CD4-positive, alpha-beta memory T cell (primary cell): Measurements from ENCODE around the gene KCTD6. TPM values are rescaled to one million over a fixed set of nuclear protein-coding genes. Genes with fewer than 3 reads are reported as not detected.
A peak's percentile ranks its signal among the peaks of the same experiment; 100 is the strongest.

ENCODE experiments used
- CTCF ChIA-PET: fragments of 350-600 bp; sonication (Branson Sonifier 250); formaldehyde crosslinking; loops from one replicate; lab custom pipeline; 2021; ENCODE audit warnings: inconsistent platforms; ENCODE audit not compliant: partially characterized antibody; lab: Charles Lee
- POLR2A ChIA-PET: fragments of 350-600 bp; sonication (Branson Sonifier 250); formaldehyde crosslinking; loops from one replicate; lab custom pipeline; 2021; ENCODE audit not compliant: partially characterized antibody; lab: Charles Lee
- DNase-seq, 5 donors: peaks; one replicate each; pipeline versions ENCODE4 v3.0.0 to v3.0.0-alpha.2; 2020 to 2022; ENCODE audit warnings: mixed read lengths in 1 of 5
- H3K27ac ChIP-seq: one replicate; pipeline ENCODE4 v1.7.0; 2013; ENCODE audit warnings: low read depth, low read length
- H3K27me3 ChIP-seq: 2 replicates; pipeline ENCODE4 v1.7.0; 2013; ENCODE audit warnings: mild to moderate bottlenecking, low read length, moderate library complexity; ENCODE audit not compliant: insufficient read depth
- H3K36me3 ChIP-seq: 2 replicates; pipeline ENCODE4 v1.7.0; 2013; ENCODE audit warnings: mild to moderate bottlenecking, low read length, moderate library complexity; ENCODE audit not compliant: insufficient read depth
- H3K4me1 ChIP-seq: 2 replicates; pipeline ENCODE4 v1.7.0; 2013; ENCODE audit warnings: mild to moderate bottlenecking, low read length, moderate library complexity; ENCODE audit not compliant: insufficient read depth
- H3K4me3 ChIP-seq, 2 donors: one replicate each; pipeline ENCODE4 v1.7.0; 2013; ENCODE audit warnings: low read length in 2 of 2, mild to moderate bottlenecking in 1 of 2
- H3K9me3 ChIP-seq, 2 donors: one replicate each; pipeline ENCODE4 v1.7.0; 2013; ENCODE audit warnings: low read length in 2 of 2, control low read depth in 1 of 2; ENCODE audit not compliant: control insufficient read depth in 1 of 2
- H3K27ac Mint-ChIP-seq, 7 donors: one replicate each; pipeline ENCODE4 v1.8.0; 2020 to 2021; ENCODE audit warnings: mixed read lengths in 7 of 7, mild to moderate bottlenecking in 6 of 7, inconsistent platforms in 3 of 7, moderate library complexity in 3 of 7
- H3K27me3 Mint-ChIP-seq, 2 donors: one replicate each; pipeline ENCODE4 v1.8.0; 2020 to 2021; ENCODE audit warnings: mixed read lengths in 2 of 2
- H3K36me3 Mint-ChIP-seq, 2 donors: one replicate each; pipeline ENCODE4 v1.8.0; 2020 to 2021; ENCODE audit warnings: mixed read lengths in 2 of 2, inconsistent platforms in 1 of 2, mild to moderate bottlenecking in 1 of 2
- H3K4me1 Mint-ChIP-seq, 4 donors: one replicate each; pipeline ENCODE4 v1.8.0; 2020 to 2021; ENCODE audit warnings: mixed read lengths in 4 of 4, mild to moderate bottlenecking in 1 of 4
- H3K4me3 Mint-ChIP-seq, 8 donors: one replicate each; pipeline ENCODE4 v1.8.0; 2020 to 2021; ENCODE audit warnings: mixed read lengths in 8 of 8, mild to moderate bottlenecking in 7 of 8, moderate library complexity in 6 of 8, inconsistent platforms in 3 of 8
- H3K9me3 Mint-ChIP-seq, 8 donors: one replicate each; pipeline ENCODE4 v1.8.0; 2020 to 2021; ENCODE audit warnings: mixed read lengths in 8 of 8, mild to moderate bottlenecking in 5 of 8, inconsistent platforms in 3 of 8, moderate library complexity in 1 of 8
- intact Hi-C: fragments of 100-400 bp; cut with micrococcal nuclease; formaldehyde crosslinking; loops from one replicate; pipeline ENCODE4 v1.15.1; 2023
- polyA plus RNA-seq, 2 donors: library from polyadenylated mRNA; unstranded; fragments of 300-500 nt; fragmentation: Illumina TruSeq; gene quantifications; one replicate each; pipeline ENCODE4 v1.2.3, GENCODE V29; 2021
- total RNA-seq, 2 experiments: library from RNA; stranded (reverse); gene quantifications; one replicate each; pipeline ENCODE4 v1.2.3, GENCODE V29; 2021

The KCTD6 gene
- total and polyA plus RNA-seq, 4 experiments from 2014 or later = 6.8 to 15.3 (median 10.3) TPM

DNA sequence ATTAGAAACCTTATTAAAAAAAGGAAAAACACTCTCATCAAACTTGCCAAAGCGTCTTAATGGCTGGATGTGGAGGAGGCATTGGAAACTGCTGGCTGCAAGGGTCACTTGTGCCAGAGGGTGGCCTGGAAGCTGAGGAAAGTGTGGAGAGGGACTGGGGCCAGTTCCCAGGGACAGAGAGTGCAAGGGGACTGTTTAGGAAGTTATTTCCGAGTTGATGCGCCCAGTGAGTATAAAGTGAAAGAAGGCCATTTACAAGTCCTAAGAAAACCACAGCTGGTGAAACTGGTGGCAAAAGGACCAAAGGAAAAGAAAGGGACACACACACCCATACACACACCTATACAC, 7.2 kb upstream of the KCTD6 start:
- Mint-ChIP-seq H3K36me3 (no peaks in the 10 kb centered on the region), H3K4me1 (peaks cover 1 to 17% (median 9%) of the 10 kb centered on the region in 4 donors), H3K27ac (no peak overlapping the region), H3K4me3 (no peak overlapping the region), H3K27me3 (peaks cover 0 to 6% of the 10 kb centered on the region in 2 donors), H3K9me3 (no peaks in the 10 kb centered on the region)
- Histone ChIP-seq H3K4me3 (no peak overlapping the region), H3K4me1 (peaks cover under 1% of the 10 kb centered on the region), H3K27me3 (no peaks in the 10 kb centered on the region), H3K36me3 (no peaks in the 10 kb centered on the region), H3K9me3 (no peaks in the 10 kb centered on the region), H3K27ac (no peak overlapping the region)
- intact Hi-C loops = no loop called here
- DNase-seq = no peak
- ChIA-PET POLR2A (interaction anchor here (1.7 kb wide), 1 partner anchor 13 kb away, joined by 5 read pairs; no protein-coding TSS in a partner anchor), CTCF (interaction anchor here (2.7 kb wide), 1 partner anchor 178 kb away, joined by 11 read pairs; the partner anchor contains the start of genes HTD2 and RPP14)

DNA sequence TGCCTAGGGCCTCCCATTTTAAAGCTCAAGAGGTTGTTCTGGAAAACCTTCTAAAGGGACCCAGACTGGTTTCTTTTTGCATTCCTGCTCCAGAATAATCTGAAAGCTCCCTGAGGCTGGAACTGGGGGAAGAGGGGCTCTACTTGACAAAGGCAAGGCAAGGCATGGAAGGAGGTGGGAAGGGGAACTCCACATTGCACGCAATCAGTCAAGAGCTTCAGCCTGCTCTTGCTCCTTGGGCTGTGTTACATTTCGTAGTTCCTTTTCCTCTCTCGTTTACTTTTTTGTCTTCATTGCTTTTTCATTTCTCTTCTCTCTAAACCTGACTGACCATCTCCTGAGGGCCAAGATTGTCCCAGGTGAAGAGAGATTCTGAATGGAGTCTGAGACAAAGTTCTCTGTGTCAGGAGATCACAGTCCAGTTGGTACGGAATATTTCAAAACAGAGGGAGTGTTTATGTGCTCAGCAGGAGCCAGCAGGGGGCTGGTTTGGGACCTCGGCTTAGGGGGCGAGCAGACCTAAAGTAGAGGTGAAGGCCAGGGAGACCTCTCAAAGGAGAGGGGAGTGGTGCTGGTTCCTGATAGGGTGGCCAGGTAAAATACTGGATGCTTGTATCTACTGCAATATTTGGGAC, 6.0 kb upstream of the KCTD6 start:
- ChIA-PET CTCF (interaction anchor here (1.2 to 2.7 kb wide), 3 partner anchors 18 to 179 kb away, joined by 3 to 11 read pairs (median 4); partner anchors contain the start of genes HTD2 and RPP14), POLR2A (interaction anchor here (0.6 kb wide), 1 partner anchor 53 kb away, joined by 3 read pairs; no protein-coding TSS in a partner anchor)
- intact Hi-C loops = no loop called here
- Histone ChIP-seq H3K4me3 (no peak overlapping the region), H3K27ac (no peak overlapping the region), H3K36me3 (no peaks in the 10 kb centered on the region), H3K27me3 (no peaks in the 10 kb centered on the region), H3K4me1 (peaks cover 13% of the 10 kb centered on the region), H3K9me3 (no peaks in the 10 kb centered on the region)
- peaks cover 8 to 28% (median 17%) of the 10 kb centered on the region in 4 donors for H3K4me1 Mint-ChIP-seq
- peaks cover 0 to 6% of the 10 kb centered on the region in 2 donors for H3K27me3 Mint-ChIP-seq
- H3K27ac Mint-ChIP-seq = no peak overlapping the region
- no peaks in the 10 kb centered on the region for H3K36me3 Mint-ChIP-seq
- H3K9me3 Mint-ChIP-seq = no peaks in the 10 kb centered on the region
- DNase-seq = no peak
- no peak overlapping the region for H3K4me3 Mint-ChIP-seq

DNA sequence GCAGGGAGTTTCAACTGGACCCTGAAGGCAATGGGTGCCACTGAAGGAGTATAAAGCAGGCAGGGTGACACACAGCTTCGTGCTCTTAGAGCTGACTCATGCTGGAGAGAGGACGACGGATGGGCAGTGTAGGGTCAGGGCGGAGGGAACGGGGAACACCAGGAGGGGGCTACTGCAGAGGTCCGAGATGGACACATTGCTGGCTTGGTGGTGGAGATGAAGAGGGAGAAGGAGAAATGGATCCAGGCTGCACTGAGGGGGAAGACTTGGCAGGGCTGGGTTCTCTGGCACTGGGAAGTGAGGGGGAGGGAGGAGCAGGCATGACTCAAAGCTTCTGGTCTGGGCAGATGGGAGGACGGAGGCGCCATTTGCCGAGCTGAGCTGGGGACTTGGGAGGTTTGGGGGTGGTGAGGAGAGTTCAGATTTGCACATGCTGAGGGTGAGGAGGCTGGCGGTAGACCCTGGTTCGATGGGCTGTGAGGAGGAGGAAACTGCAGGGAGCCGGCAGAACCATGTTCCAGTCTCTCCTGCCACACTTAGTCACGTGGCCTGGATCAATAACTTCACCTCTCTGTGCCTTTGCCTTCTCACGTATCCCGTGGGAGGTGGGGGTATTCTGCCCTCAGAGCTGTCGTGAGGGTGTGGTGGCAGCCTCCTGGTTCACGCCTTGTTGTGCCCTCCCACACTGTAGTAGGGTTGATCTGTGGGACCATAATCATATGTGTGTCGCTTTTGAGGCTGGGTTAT, 4.6 kb upstream of the KCTD6 start:
- no peak overlapping the region for H3K4me3 Mint-ChIP-seq
- no peak for DNase-seq
- Histone ChIP-seq H3K9me3 (no peaks in the 10 kb centered on the region), H3K27me3 (no peaks in the 10 kb centered on the region), H3K27ac (no peak overlapping the region), H3K36me3 (no peaks in the 10 kb centered on the region), H3K4me3 (no peak overlapping the region), H3K4me1 (peaks cover 19% of the 10 kb centered on the region)
- no peaks in the 10 kb centered on the region for H3K9me3 Mint-ChIP-seq
- H3K36me3 Mint-ChIP-seq = no peaks in the 10 kb centered on the region
- CTCF ChIA-PET = interaction anchor here (1.0 to 2.7 kb wide), 7 partner anchors 13 to 182 kb away, joined by 3 to 11 read pairs (median 4); partner anchors contain the start of genes HTD2 and RPP14
- H3K27ac Mint-ChIP-seq = peak overlapping the region in 2 of 7 donors; percentile 18 to 64
- intact Hi-C loops = no loop called here
- POLR2A ChIA-PET = interaction anchor here (0.9 kb wide), 1 partner anchor 181 kb away, joined by 4 read pairs; the partner anchor contains the start of genes HTD2 and RPP14
- peaks cover 0 to 3% of the 10 kb centered on the region in 2 donors for H3K27me3 Mint-ChIP-seq
- peaks cover 11 to 36% (median 22%) of the 10 kb centered on the region in 4 donors for H3K4me1 Mint-ChIP-seq

DNA sequence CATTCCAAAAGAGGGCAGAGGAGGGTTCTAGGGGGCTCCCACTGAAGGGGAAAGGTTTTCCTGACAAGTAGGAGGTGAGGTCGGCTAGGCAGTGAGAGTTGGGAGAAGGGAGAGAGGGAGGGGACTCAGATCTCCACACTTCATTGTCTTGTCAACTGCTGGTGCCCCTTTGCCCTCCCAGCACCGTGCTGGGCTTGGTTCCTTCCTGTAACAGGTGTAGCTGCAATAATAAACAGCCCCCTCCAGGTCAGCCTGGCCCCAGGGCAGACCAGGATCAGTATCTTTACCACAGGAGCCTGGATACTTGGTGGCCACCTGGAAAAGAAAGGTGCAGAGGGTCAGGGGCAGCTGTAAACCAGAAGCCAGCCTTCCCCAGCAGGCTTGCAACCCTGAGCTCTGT, 2.9 kb upstream of the KCTD6 start:
- Mint-ChIP-seq H3K36me3 (peaks cover 0 to 4% of the 10 kb centered on the region in 2 donors), H3K4me1 (peaks cover 22 to 53% (median 37%) of the 10 kb centered on the region in 4 donors), H3K9me3 (no peaks in the 10 kb centered on the region), H3K27ac (peak overlapping the region in 1 of 7 donors; percentile 72), H3K27me3 (no peaks in the 10 kb centered on the region), H3K4me3 (no peak overlapping the region)
- Histone ChIP-seq H3K4me3 (no peak overlapping the region), H3K4me1 (peaks cover 35% of the 10 kb centered on the region), H3K27ac (no peak overlapping the region), H3K27me3 (no peaks in the 10 kb centered on the region), H3K9me3 (no peaks in the 10 kb centered on the region), H3K36me3 (no peaks in the 10 kb centered on the region)
- DNase-seq = no peak
- CTCF ChIA-PET = interaction anchor here (1.0 to 1.9 kb wide), 3 partner anchors 15 to 163 kb away, joined by 4 to 6 read pairs (median 4); no protein-coding TSS in a partner anchor
- intact Hi-C loops = no loop called here
- POLR2A ChIA-PET = no interaction called here

DNA sequence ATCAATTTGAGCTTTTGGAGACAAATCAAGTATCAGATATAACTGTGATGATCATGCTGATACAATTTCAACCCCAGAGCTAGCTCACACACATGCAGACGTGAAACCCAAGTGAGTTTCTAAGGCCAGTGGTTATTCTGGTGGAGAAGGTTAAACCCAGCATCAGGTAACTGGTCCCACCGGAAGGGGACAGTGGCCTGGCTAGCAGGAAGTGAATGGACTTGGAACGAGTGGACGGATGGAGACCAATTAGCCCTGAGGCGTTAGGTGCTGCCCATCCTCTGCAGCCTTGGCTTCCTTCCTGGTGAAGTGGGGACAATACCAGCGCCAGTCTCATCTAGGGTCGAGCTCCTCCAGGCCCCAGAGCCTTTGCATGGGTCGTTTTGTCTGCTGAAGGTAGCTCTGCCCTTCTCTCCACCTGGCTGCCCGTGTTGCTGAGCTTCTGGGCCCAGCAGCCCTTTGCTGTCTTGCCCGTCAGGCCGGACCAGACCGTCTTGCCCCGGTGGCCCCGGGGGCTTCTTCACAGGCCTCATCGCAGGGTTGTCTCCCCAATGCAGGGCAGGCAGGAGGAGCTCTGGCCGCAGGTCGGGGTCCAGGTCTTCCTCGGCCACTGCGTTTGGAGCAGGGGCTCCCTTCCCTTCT, 915 bp upstream of the KCTD6 start:
- Histone ChIP-seq H3K36me3 (no peaks in the 10 kb centered on the region), H3K4me3 (no peak overlapping the region), H3K27ac (peak overlapping the region; percentile 13), H3K27me3 (no peaks in the 10 kb centered on the region), H3K9me3 (no peaks in the 10 kb centered on the region), H3K4me1 (peaks cover 52% of the 10 kb centered on the region)
- Mint-ChIP-seq H3K27me3 (no peaks in the 10 kb centered on the region), H3K4me1 (peaks cover 33 to 73% (median 52%) of the 10 kb centered on the region in 4 donors), H3K9me3 (no peaks in the 10 kb centered on the region), H3K27ac (peak overlapping the region; percentile 45 to 95 (median 87)), H3K36me3 (peaks cover 0 to 4% of the 10 kb centered on the region in 2 donors), H3K4me3 (peak overlapping the region; percentile 71 to 88 (median 81))
- CTCF ChIA-PET = interaction anchor here (0.8 to 7.6 kb wide), 25 partner anchors 9 to 184 kb away, joined by 3 to 89 read pairs (median 5); partner anchors contain the start of genes ACOX2, HTD2, PDHB and PXK
- peak in 1 of 5 donors; percentile 44 for DNase-seq
- POLR2A ChIA-PET = interaction anchor here (1.0 to 3.5 kb wide), 5 partner anchors 9 to 184 kb away, joined by 3 to 40 read pairs (median 18); partner anchors contain the start of genes HTD2, PDHB and RPP14
- intact Hi-C loops = loop anchor here (1.0 to 2.0 kb wide), 5 partner anchors 18 to 254 kb away; partner anchors contain the start of genes ABHD6 and PDHB

DNA sequence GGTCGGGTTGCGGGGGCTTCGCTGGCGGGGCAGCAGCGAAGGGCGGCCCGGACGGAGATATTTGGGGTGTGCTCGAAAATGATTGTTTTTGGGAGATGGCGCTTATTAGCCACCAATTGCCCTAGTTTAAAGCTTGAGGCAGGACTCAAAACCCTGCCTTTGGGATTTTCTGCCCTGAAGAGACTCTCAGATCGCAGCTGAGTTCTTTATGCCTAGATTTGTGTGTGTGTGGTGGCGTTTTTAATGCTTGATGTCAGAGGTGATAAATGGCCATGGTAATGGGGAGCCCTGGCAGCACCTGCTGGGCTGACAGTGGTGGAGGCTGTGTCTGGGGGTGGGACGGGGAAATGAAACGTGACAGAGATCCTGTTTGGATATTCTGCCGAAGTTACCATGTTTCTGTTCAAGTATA, 604 bp downstream of the KCTD6 start:
- peak overlapping the region; percentile 31 to 84 for H3K4me3 ChIP-seq

More for the DNA sequence above, 604 bp downstream of the KCTD6 start:
- Histone ChIP-seq H3K9me3 (no peaks in the 10 kb centered on the region), H3K36me3 (no peaks in the 10 kb centered on the region), H3K27me3 (no peaks in the 10 kb centered on the region), H3K27ac (peak overlapping the region; percentile 54), H3K4me1 (peaks cover 58% of the 10 kb centered on the region)
- Mint-ChIP-seq H3K4me1 (peaks cover 46 to 81% (median 66%) of the 10 kb centered on the region in 4 donors), H3K36me3 (peaks cover 0 to 4% of the 10 kb centered on the region in 2 donors), H3K9me3 (no peaks in the 10 kb centered on the region), H3K27me3 (no peaks in the 10 kb centered on the region), H3K4me3 (peak overlapping the region; percentile 92 to 97 (median 96)), H3K27ac (peak overlapping the region; percentile 87 to 98 (median 94))
- ChIA-PET CTCF (interaction anchor here (0.6 to 7.6 kb wide), 27 partner anchors 9 to 941 kb away, joined by 3 to 89 read pairs (median 6); partner anchors contain the start of genes ACOX2, HTD2, PDHB and PXK), POLR2A (interaction anchor here (0.7 to 3.5 kb wide), 7 partner anchors 15 to 186 kb away, joined by 3 to 40 read pairs (median 18); partner anchors contain the start of genes HTD2, PDHB, PXK and RPP14)
- DNase-seq = peak in 4 of 5 donors; percentile 27 to 44 (median 31)
- intact Hi-C loops = loop anchor here (1.0 kb wide), 2 partner anchors 160 to 186 kb away; partner anchors contain the start of genes HTD2, PXK and RPP14
